CD14-positive monocyte (primary cell): ENCODE measurements around the gene CDK12. TPM values are rescaled to one million over a fixed set of nuclear protein-coding genes. Genes with fewer than 3 reads are reported as not detected.

Experiments used
- DNase-seq, 3 donors: peaks; one replicate each; pipeline ENCODE4 v3.0.0-alpha.2; 2011 to 2022
- H2AFZ ChIP-seq: 2 replicates; pipeline ENCODE4 v1.6.0; 2012; ENCODE audit warnings: mild to moderate bottlenecking, low read depth, low read length, inconsistent platforms; ENCODE audit not compliant: insufficient read depth, poor library complexity, severe bottlenecking
- H3K27ac ChIP-seq, 2 donors: 1 replicate in 1 of 2; 2 replicates in 1 of 2; pipeline ENCODE4 v1.5.1; 2012 to 2013; ENCODE audit warnings: low read length in 2 of 2, control low read depth in 1 of 2, inconsistent platforms in 1 of 2, low read depth in 1 of 2, mild to moderate bottlenecking in 1 of 2
- H3K27me3 ChIP-seq, 2 donors: one replicate each; pipeline versions ENCODE4 v1.6.0 to v1.6.1; 2011 to 2013; ENCODE audit warnings: low read length in 2 of 2; ENCODE audit not compliant: control insufficient read depth in 2 of 2, insufficient read depth in 2 of 2
- H3K36me3 ChIP-seq, 2 donors: replicated peaks in 1 of 2; 1 replicate in 1 of 2; 2 replicates in 1 of 2; pipeline versions ENCODE4 v1.5.1 to v1.6.1; 2012 to 2013; ENCODE audit warnings: low read length in 2 of 2, control low read depth in 1 of 2, inconsistent platforms in 1 of 2, mild to moderate bottlenecking in 1 of 2; ENCODE audit not compliant: insufficient read depth in 2 of 2, control insufficient read depth in 1 of 2
- H3K4me1 ChIP-seq, 2 donors: 1 replicate in 1 of 2; 2 replicates in 1 of 2; pipeline versions ENCODE4 v1.5.1 to v1.6.1; 2012 to 2013; ENCODE audit warnings: low read length in 2 of 2, control low read depth in 1 of 2, inconsistent platforms in 1 of 2, mild to moderate bottlenecking in 1 of 2, moderate library complexity in 1 of 2; ENCODE audit not compliant: insufficient read depth in 2 of 2, control insufficient read depth in 1 of 2
- H3K4me2 ChIP-seq: replicated peaks from 2 replicates; pipeline ENCODE3; 2012; ENCODE audit warnings: low read length, moderate library complexity, mild to moderate bottlenecking; ENCODE audit not compliant: poor library complexity, severe bottlenecking; ENCODE audit errors: extremely low read depth
- H3K4me3 ChIP-seq, 3 experiments: fragments of 200-600 bp in 1 of 3; sonication (generic) in 1 of 3; replicated peaks in 1 of 3; 1 replicate in 2 of 3; 2 replicates in 1 of 3; pipeline ENCODE4 v1.5.1; 2011 to 2013; ENCODE audit warnings: low read length in 3 of 3, mild to moderate bottlenecking in 3 of 3, control low read depth in 2 of 3, low read depth in 2 of 3, inconsistent platforms in 1 of 3, moderate library complexity in 1 of 3
- H3K79me2 ChIP-seq: 2 replicates; pipeline ENCODE4 v1.6.0; 2012; ENCODE audit warnings: mild to moderate bottlenecking, control low read depth, inconsistent platforms, low read length, moderate library complexity; ENCODE audit not compliant: insufficient read depth
- H3K9ac ChIP-seq: 2 replicates; pipeline ENCODE4 v1.6.0; 2017; ENCODE audit warnings: low read length, mild to moderate bottlenecking; ENCODE audit not compliant: insufficient read depth, poor library complexity, severe bottlenecking
- H3K9me3 ChIP-seq, 2 donors: replicated peaks in 1 of 2; 1 replicate in 1 of 2; 2 replicates in 1 of 2; pipeline versions ENCODE4 v1.5.1 to v1.6.1; 2012 to 2013; ENCODE audit warnings: low read length in 2 of 2, control low read depth in 1 of 2; ENCODE audit not compliant: control insufficient read depth in 1 of 2, insufficient read depth in 1 of 2
- H4K20me1 ChIP-seq: 2 replicates; pipeline ENCODE4 v1.6.0; 2012; ENCODE audit warnings: mild to moderate bottlenecking, low read length, control low read depth, moderate library complexity; ENCODE audit not compliant: insufficient read depth
- H3K27ac Mint-ChIP-seq, 7 donors: one replicate each; pipeline ENCODE4 v1.8.0; 2020; ENCODE audit warnings: mild to moderate bottlenecking in 7 of 7, mixed read lengths in 7 of 7, moderate library complexity in 6 of 7, inconsistent platforms in 2 of 7
- H3K27me3 Mint-ChIP-seq, 3 donors: one replicate each; pipeline ENCODE4 v1.8.0; 2021 to 2022; ENCODE audit warnings: low read depth in 3 of 3, mild to moderate bottlenecking in 3 of 3, mixed read lengths in 3 of 3, moderate library complexity in 3 of 3, inconsistent platforms in 1 of 3
- H3K36me3 Mint-ChIP-seq, 2 donors: one replicate each; pipeline ENCODE4 v1.8.0; 2020; ENCODE audit warnings: mixed read lengths in 2 of 2, inconsistent platforms in 1 of 2, mild to moderate bottlenecking in 1 of 2
- H3K4me1 Mint-ChIP-seq: one replicate; pipeline ENCODE4 v1.8.0; 2020; ENCODE audit warnings: mild to moderate bottlenecking, mixed read lengths
- H3K4me3 Mint-ChIP-seq, 2 donors: one replicate each; pipeline ENCODE4 v1.8.0; 2020; ENCODE audit warnings: mild to moderate bottlenecking in 2 of 2, mixed read lengths in 2 of 2, moderate library complexity in 1 of 2
- H3K9me3 Mint-ChIP-seq, 7 donors: one replicate each; pipeline ENCODE4 v1.8.0; 2020 to 2022; ENCODE audit warnings: mixed read lengths in 7 of 7, mild to moderate bottlenecking in 6 of 7, moderate library complexity in 6 of 7, inconsistent platforms in 2 of 7
- WGBS: methylation state at CpG from one replicate; pipeline ENCODE4 v1.1.5; 2013; ENCODE audit warnings: missing lambda C conversion rate; ENCODE audit not compliant: insufficient coverage; 5-methylcytosine and 5-hydroxymethylcytosine counted together
- intact Hi-C, 2 donors: fragments of 100-400 bp; cut with micrococcal nuclease; formaldehyde crosslinking; loops; one replicate each; pipeline versions ENCODE4 v1.15.0 to v1.15.1; 2023
- polyA plus RNA-seq, 3 donors: library from polyadenylated mRNA; depleted of rRNA in 1 of 3; unstranded in 2 of 3; stranded (reverse) in 1 of 3; fragments of 300-500 nt in 2 of 3; fragments of >200 nt in 1 of 3; fragmentation: Illumina TruSeq in 2 of 3; gene quantifications; 1 replicate in 2 of 3; 2 replicates in 1 of 3; pipeline ENCODE4 v1.2.3, GENCODE V29; 2012 to 2021
- TF ChIP-seq, protein P1 (sequence below): fragments of 200-600 bp; IDR thresholded peaks from one replicate; pipeline ENCODE4 v1.8.0; 2022; ENCODE audit warnings: antibody characterized with exemption, mild to moderate bottlenecking

Gene CDK12
- polyA plus RNA-seq, 3 donors, result 0.62 to 21.9 (median 1.3) TPM

DNA sequence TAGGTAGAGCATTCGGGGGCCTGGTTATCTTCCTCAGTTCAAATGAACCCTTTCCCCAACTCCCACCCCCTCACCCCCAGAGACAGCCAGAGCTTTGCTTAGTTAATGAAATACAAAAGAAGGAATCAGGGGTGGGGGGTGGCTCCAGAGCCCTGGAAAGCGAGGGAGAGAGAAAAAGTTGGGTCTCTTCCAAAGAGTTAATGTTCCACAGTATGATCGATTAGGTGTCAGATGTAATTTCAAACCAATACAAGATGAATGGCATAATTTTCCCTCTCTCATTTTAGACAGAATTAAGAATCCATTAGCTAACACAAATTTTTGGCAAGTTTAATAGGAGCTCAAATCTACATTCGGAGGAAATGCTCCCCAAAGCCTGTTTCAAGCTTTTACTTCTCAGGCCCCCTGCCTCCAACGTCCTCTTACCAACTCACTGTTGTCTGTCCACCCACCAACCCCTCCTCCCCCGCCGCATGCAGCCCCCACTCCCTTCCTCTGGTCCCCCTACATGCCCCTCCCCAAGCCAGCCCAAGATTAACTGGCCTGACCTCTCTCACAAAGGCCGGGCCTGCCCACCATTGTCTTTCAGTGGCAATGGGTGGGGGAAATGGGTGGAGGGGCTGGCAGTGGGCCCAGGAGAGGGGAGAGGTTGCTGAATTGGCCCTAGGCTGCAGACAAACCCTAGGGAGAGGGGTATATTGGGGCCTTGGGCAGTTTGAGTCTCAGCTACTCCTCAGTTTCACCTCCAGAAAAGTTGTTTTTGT is 118.2 kb downstream of the CDK12 start:
- Histone ChIP-seq H3K36me3 (no peaks in the 10 kb centered on the region), H3K27ac (no peak overlapping the region), H3K9me3 (no peaks in the 10 kb centered on the region), H3K9ac (no peak overlapping the region), H3K4me2 (no peak overlapping the region), H3K4me1 (no peaks in the 10 kb centered on the region), H4K20me1 (no peaks in the 10 kb centered on the region), H3K79me2 (no peaks in the 10 kb centered on the region), H3K4me3 (no peak overlapping the region), H2AFZ (no peak overlapping the region), H3K27me3 (peaks cover 5 to 16% of the 10 kb centered on the region in 2 donors)
- intact Hi-C loops, result no loop called here
- Mint-ChIP-seq H3K9me3 (peaks cover 0 to 2% (median 0%) of the 10 kb centered on the region in 7 donors), H3K27me3 (peaks cover 20 to 31% (median 21%) of the 10 kb centered on the region in 3 donors), H3K36me3 (peaks cover 0 to 4% of the 10 kb centered on the region in 2 donors), H3K4me3 (no peak overlapping the region), H3K27ac (no peak overlapping the region), H3K4me1 (peaks cover 1% of the 10 kb centered on the region)
- 57% methylated on average over 2 of the region's 8 CpGs for WGBS
- TF ChIP-seq, protein P1, sequence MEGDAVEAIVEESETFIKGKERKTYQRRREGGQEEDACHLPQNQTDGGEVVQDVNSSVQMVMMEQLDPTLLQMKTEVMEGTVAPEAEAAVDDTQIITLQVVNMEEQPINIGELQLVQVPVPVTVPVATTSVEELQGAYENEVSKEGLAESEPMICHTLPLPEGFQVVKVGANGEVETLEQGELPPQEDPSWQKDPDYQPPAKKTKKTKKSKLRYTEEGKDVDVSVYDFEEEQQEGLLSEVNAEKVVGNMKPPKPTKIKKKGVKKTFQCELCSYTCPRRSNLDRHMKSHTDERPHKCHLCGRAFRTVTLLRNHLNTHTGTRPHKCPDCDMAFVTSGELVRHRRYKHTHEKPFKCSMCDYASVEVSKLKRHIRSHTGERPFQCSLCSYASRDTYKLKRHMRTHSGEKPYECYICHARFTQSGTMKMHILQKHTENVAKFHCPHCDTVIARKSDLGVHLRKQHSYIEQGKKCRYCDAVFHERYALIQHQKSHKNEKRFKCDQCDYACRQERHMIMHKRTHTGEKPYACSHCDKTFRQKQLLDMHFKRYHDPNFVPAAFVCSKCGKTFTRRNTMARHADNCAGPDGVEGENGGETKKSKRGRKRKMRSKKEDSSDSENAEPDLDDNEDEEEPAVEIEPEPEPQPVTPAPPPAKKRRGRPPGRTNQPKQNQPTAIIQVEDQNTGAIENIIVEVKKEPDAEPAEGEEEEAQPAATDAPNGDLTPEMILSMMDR, result no peak
- no peak for DNase-seq

DNA sequence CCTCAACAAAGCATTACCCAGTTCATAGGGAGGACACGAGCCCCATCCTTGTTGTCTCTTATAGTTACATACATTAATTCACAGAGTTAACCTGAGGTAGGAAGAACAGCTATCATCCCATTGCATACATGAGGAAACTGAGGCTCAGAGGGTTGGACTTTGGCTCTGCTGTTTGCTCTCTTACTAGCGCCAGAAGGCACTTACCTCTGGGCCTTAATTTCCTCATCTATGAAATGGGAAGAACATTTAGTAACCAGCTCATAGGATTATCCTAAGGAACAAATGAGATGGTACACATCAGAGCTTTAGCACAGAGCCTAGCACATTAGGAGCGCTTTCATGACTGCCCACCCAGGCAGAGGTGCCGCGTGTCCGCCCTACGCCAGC is 118.8 kb downstream of the CDK12 start:
- TF ChIP-seq, protein P1, result no peak
- no peak for DNase-seq
- H3K36me3 ChIP-seq, result no peaks in the 10 kb centered on the region
- peaks cover 0 to 4% (median 0%) of the 10 kb centered on the region in 7 donors for H3K9me3 Mint-ChIP-seq
- no peak overlapping the region for H3K9ac ChIP-seq
- H3K4me1 ChIP-seq, result no peaks in the 10 kb centered on the region
- intact Hi-C loops, result no loop called here
- no peak overlapping the region for H3K27ac Mint-ChIP-seq
- no peak overlapping the region for H3K4me3 ChIP-seq
- H3K27me3 ChIP-seq, result peaks cover 2 to 11% of the 10 kb centered on the region in 2 donors
- peaks cover 20 to 29% (median 22%) of the 10 kb centered on the region in 3 donors for H3K27me3 Mint-ChIP-seq
- no peak overlapping the region for H3K4me3 Mint-ChIP-seq
- no peaks in the 10 kb centered on the region for H3K79me2 ChIP-seq
- peaks cover 0 to 2% of the 10 kb centered on the region in 2 donors for H3K36me3 Mint-ChIP-seq
- no peaks in the 10 kb centered on the region for H4K20me1 ChIP-seq
- H3K27ac ChIP-seq, result no peak overlapping the region
- H3K9me3 ChIP-seq, result no peaks in the 10 kb centered on the region
- H2AFZ ChIP-seq, result no peak overlapping the region
- WGBS, result 98% methylated on average over 5 of the region's 7 CpGs
- peaks cover 1% of the 10 kb centered on the region for H3K4me1 Mint-ChIP-seq
- no peak overlapping the region for H3K4me2 ChIP-seq
